LNCAP (cell line): ENCODE data around the gene B3GNT7.

ENCODE experiments used
- TF ChIP-seq, protein P1 (sequence below): fragments of 450-650 bp; IDR thresholded peaks from 2 replicates; pipeline ENCODE4 v1.5.1; 2017; ENCODE audit warnings: mild to moderate bottlenecking

B3GNT7 gene

GRCh38 chr2:231384109-231384435 lies 11.4 kb upstream of the B3GNT7 start:
- TF ChIP-seq, protein P1, sequence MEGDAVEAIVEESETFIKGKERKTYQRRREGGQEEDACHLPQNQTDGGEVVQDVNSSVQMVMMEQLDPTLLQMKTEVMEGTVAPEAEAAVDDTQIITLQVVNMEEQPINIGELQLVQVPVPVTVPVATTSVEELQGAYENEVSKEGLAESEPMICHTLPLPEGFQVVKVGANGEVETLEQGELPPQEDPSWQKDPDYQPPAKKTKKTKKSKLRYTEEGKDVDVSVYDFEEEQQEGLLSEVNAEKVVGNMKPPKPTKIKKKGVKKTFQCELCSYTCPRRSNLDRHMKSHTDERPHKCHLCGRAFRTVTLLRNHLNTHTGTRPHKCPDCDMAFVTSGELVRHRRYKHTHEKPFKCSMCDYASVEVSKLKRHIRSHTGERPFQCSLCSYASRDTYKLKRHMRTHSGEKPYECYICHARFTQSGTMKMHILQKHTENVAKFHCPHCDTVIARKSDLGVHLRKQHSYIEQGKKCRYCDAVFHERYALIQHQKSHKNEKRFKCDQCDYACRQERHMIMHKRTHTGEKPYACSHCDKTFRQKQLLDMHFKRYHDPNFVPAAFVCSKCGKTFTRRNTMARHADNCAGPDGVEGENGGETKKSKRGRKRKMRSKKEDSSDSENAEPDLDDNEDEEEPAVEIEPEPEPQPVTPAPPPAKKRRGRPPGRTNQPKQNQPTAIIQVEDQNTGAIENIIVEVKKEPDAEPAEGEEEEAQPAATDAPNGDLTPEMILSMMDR = no peak

DNA sequence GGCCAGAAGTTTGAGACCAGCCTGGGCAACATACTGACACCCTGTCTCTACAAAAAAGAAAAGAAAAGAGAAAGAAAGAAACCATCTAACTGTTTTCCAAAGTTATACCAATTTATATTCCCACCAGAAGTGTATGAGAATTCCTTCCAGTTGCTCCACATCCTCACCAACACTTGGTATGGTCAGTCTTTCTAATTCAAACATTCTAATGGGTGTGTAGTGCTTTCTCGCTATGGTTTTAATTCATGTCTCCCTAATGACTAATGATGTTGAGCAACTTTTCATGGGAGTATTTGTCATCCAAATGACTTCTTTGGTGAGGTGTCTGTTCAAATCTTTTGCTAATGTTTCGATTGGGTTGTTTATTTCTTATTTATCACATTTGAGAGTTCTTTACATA lies 10.5 kb upstream of the B3GNT7 start:
- TF ChIP-seq, protein P1 = no peak

DNA sequence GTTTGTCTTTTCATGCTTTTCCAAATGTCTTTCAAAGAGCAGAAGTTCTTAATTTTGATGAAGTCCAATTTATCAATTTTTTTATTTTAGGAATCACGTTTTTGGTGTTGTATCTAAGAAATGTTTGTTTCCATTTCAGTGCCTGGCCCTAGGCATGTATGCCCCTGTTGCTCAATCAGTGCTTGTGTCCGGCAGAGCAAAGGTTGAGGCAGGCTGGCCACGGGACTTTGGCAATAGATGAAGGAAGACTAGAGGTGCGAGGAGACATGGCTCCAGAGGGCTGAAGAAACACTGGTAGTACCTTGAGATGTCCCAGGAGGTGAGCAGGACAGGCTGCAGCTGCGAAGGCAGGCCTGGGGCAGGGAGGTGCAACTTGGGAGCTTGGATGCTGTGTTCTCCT lies 10.1 kb upstream of the B3GNT7 start:
- TF ChIP-seq, protein P1 = no peak

GRCh38 chr2:231386446-231386845 lies 9.1 kb upstream of the B3GNT7 start:
- TF ChIP-seq, protein P1 = no peak

DNA sequence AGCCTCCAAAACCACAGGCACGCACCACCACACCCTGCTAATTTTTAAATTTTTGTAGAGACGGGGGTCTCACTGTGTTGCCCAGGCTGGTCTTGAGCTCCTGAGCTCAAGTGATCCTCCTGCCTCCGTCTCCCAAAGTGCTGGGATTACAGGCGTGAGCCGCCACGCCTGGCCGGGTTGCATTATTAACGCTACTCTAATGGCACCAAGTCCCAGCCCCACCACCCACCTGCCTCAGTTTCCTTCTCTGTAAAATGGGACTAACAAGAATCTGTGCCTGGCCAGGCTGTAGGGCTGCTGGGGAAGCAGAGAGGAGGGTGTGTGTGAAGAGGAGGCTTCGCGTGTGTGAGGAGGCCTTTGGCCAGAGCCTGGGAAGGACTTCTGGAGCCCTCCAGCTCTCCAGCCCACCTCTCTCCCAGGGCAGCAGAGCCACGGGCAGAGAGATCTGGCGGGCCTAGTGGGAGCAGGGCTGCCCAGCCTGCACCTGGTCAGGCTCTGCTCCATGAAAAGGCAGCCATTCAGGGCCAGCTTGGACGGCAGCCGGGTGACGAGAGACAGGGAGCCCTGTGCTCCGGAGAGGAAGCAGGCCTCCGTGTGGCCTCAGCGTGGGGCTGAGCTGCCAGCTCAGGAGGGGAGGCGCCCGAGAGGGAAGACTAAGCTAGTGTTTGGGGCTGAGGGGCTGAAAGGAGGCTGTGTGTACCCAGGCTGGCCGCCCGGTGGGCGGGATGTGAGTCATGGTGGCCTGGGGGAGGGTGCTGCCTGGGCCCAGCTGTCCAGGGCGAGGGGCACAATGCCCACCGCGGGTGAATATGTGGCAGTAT lies 7.4 kb upstream of the B3GNT7 start:
- TF ChIP-seq, protein P1 = no peak

GRCh38 chr2:231388725-231389346 lies 6.7 kb upstream of the B3GNT7 start:
- TF ChIP-seq, protein P1 = no peak

DNA sequence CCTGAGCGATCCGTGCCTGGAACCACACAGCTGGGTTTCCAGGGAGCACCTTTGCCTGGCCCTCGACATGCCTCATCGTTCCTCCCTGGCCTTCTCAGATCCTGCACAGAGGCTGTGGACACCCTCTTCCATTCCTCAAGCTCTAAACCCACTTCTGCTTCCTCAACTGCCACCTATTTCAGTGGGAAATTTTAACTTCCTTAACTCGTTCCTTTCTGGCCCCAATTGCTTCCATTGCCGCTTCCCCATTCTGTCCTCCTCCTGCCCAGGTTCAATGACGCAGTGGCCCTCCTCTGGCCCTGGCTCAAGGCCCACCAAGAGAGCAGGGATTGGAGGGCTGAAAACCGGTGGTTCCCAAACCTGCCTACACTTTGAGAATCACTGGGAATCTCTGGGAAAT lies 4.8 kb upstream of the B3GNT7 start:
- TF ChIP-seq, protein P1 = no peak
